GM21619 (cell line): ENCODE data around the gene KRR1.

Source experiments
- ATAC-seq: cut with Tn5 transposase; IDR thresholded peaks from one replicate; pipeline ENCODE4 v1.9.1; 2021; ENCODE audit not compliant: unreplicated experiment

KRR1 gene

DNA sequence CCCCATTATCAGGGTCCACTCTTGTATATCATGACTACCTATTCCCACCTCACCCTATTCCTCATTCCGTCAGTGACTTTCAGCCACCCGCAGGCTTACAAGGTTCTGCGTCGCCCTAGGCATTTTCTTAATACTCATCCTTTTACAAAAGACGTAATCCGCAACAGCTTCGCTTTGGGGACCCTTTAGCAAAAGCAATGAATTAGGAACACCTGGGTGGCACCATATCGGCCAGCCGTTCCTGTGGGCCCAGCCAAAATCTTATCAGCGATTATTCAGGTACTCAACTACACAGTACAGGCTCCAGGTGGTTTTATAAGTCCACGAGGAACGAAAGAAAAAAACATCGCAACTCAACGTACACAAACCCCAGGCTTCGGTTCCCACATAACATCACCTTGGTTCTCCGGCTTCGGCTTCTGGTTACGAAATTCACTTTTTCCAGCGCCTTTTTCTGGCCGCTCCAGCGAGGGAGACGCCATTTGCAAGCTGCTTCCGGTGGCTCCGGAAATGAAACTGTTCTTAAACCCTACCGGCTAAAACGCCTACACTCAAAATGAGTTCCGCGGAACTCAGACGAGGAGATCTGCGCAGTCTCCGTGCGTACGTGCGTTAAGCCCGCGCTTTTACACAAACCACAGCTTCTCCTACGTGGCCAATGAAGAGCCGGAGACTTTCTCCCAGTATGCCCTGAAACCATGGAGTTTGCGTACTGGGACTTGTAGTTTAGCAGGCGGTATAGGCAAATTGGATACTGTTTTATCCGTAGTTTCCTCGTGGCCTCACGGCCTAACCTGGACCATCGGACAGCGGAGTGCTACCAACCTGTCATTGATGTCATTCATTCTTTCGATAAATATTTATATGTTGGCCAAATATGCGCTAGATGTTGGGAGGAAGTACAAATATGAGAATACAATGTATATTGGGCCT lies at the start of gene KRR1:
Gene KRR1, minus strand, starts transcription at position 494 of the 933 bp plus-strand sequence. Its CDS starts 12 bp downstream, at position 482.
- ATAC-seq, result peak; percentile 97

- no peak for ATAC-seq
Observed at GRCh38 chr12:75560167-75560566, 48.8 kb upstream of the KRR1 start.

DNA sequence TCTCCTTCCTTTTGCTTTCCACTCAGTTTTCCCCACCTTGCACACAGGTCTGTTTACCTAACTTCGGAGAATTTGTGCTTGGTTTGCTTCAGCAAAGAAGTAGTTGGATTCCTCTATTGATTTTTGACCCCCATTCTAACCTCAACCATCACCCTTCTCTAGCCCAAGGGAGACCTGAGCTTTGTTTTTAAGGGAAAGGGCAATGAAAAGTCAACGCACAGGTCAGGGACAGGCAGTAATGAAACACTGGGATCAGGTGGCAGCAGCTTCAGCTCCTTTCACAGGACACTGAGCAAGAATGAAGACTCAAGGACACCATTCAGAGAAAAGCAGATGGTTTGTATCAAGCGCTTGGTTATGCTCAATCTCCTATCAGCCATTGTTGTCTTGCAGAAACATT lies 46.9 kb upstream of the KRR1 start:
- no peak for ATAC-seq

GRCh38 chr12:75556311-75556899 lies 45.0 kb upstream of the KRR1 start:
- no peak for ATAC-seq

DNA sequence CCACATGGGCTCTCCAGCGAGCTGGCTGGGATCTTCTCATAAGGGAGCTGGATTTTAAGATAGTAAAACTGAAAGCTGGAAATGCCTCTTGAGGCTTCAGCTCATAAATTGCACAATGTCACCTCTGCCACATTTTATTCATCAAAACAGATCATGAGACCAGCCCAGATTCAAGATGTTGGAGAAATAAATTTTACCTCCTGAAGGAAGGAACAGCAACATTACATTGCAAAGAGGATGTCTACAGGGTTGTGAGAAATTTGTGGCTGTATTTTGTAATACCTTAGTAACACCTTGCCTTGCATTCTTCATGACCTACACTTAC lies 43.1 kb upstream of the KRR1 start:
- no peak for ATAC-seq

GRCh38 chr12:75553836-75554555 lies 42.6 kb upstream of the KRR1 start:
- ATAC-seq, result no peak

- ATAC-seq, result no peak
Observed at GRCh38 chr12:75553398-75553797, 42.0 kb upstream of the KRR1 start.

GRCh38 chr12:75551477-75551876 lies 40.1 kb upstream of the KRR1 start:
- no peak for ATAC-seq

DNA sequence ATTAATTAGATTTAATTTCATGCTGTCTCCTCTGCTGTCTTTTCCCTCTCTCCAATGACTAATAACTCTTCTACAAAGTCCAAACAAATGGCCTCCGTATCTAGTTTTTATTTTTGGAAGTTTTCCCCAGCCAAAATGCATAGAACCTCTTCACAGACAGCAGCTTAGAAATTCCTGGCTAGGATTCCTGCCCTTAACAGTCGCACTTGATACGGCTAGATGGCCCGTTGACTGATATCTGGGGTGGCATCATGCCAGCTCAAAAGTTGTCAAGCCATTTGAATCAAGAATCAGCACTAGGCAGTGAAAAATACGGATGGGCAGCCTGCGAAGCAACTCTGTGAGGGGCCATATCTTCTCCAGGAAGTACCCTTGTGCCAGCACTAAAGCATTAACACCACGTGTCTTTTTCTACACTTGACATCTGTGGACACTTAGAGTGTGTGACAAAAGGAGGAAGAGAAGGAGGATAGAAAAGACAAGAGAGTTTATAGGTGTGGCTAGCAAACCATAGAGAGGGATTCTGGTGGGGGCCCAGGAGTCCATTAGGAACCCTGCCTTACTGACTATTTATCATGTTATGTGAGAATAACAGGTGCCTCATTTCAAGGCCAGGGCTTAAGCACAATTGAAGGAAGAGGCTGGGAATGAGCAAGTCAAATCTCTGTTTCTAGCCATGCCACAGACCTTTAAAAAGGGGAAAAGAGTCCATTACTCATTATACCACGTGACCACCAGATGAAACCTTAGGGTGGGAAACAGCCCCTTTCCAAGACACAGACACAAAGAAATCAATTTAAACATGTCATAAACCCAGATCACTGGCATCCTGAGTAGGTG lies 39.2 kb upstream of the KRR1 start:
- no peak for ATAC-seq

DNA sequence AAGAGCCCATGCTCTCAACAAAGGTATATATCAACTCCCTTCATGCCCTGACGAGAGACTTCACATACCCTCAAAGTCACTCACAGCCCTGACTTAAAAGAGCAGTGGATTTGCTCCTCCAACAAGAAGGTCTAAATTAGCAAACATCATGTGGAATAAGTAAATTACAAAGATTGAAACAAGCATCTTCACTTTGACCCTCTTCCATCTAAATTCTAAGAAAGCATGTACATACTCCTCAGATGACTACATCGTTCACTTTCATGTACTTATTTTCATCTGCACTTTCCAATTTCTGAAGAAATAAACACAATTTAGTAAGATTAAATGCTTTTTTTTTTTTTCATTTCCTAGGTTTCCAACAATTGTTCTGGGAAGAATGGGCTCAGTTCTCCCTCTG lies 38.6 kb upstream of the KRR1 start:
- ATAC-seq, result no peak

DNA sequence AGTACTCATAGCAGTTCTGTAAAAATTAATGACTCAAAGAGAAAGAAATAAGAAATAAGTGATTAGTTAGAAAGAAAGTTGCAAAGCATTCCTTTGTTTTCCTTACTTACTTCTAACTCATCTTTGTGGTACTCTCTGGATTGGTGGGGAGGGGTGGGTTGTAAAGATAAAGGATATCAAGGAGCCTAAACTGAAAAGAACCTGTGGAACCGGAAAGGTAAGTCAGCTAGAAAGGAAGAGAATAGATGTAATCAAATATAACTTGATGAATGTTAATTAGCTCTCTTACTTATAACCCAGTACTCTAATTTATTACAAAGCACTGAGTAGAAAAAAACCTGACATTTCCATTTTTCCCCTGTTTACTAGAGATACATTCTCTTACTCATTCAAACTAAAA lies 37.5 kb upstream of the KRR1 start:
- ATAC-seq, result no peak

GRCh38 chr12:75545636-75546035 lies 34.2 kb upstream of the KRR1 start:
- no peak for ATAC-seq

DNA sequence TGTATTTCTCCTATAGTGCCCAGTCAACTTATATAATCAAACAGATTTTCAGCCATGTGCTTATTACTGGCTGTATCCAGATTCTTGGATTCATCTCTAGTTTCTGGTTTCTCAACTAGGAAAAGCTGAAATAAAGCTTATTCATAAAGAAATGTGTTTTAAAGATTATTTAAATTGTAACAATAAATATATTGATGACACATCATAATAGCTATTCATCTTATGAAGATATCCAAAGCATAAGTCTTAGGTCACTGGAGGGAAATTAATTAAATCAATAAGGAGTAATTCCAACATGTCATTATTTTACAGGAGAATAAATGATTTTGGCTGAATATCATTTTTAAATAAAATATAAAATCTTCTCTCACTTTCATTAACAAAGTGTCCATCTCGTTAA lies 32.1 kb upstream of the KRR1 start:
- ATAC-seq, result no peak

DNA sequence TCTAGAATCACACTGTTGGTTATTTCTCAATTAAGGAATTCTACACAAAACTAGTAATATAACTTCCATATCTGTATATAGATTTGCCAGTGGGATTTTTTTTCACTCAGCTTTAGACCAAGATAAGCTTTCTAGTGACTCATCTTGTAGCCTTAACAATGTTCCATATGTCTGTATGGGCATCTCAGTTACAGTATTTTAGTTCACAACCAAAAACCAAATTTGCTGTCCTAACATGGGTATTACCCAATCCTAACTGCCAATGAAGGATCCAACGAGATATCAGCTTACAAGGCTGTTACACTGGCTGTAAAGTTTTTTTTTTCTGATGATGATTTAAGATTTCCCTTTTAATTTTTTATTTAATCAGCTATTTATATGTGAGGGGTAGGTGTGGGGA lies 31.5 kb upstream of the KRR1 start:
- no peak for ATAC-seq

GRCh38 chr12:75539889-75540288 lies 28.5 kb upstream of the KRR1 start:
- no peak for ATAC-seq

- no peak for ATAC-seq
Observed at GRCh38 chr12:75533239-75533638, 21.8 kb upstream of the KRR1 start.

DNA sequence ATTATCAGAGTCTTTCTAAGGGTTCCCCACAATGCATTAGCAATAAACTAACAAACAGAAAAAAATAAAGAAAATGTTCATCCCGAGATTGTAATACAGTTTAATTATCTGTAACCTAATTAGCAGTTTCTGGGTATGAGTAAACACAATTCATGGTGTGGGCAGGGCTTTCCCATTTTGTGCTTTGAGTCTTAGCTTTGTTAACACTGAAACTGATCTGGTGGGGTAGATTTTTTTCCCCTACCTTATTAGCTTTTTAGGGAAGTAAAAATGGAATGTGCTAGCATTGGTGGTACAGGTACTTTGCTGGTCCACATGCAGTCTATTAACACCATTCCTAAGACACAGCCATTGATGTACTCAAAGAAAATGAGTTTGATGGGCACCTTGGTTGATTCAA lies 18.4 kb upstream of the KRR1 start:
- ATAC-seq, result no peak

GRCh38 chr12:75529316-75529715 lies 17.9 kb upstream of the KRR1 start:
- ATAC-seq, result no peak

- ATAC-seq, result no peak
Observed at GRCh38 chr12:75528692-75529091, 17.3 kb upstream of the KRR1 start.

DNA sequence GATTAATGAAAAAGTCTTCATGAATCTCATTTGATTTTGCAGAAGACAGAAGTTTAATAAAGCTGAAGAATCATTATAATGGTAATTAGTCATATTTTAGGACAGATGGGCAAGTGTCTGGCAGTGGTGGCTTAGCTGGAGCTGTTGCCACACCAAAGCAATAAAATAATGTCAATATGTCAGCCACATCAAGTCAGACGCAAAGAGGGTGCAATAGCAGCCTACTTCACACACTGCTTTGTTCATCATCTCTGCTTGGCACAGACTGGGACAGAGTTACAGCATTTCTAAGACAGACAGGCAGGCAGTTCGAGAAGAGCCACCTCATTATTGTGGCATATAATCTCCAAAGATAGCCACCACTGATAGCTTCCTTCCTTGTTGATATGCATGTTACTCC lies 16.9 kb upstream of the KRR1 start:
- no peak for ATAC-seq
